GM13976 (cell line): ENCODE measurements around the gene KRTAP9-4.
A peak's percentile ranks its signal among the peaks of the same experiment; 100 is the strongest.
"Not testable (repeated sequence)": the region's sequence is repeated elsewhere in the genome, so short reads cannot be mapped to it uniquely, and the experiment has no call there.

Source experiments
- DNase-seq: peaks from one replicate; pipeline ENCODE4 v3.0.0; 2012; ENCODE audit warnings: low spot score
- in situ Hi-C: fragments of 300-500 bp; cut with MboI; formaldehyde crosslinking; loops from one replicate; pipeline ENCODE4 v1.12.0; 2022; ENCODE audit warnings: low sequenced_read_pairs, mixed read lengths, inconsistent platforms; ENCODE audit not compliant: unreplicated experiment
- TF ChIP-seq, protein P1 (sequence below): IDR thresholded peaks from 2 replicates; pipeline ENCODE4 v1.5.1; 2012; ENCODE audit warnings: borderline replicate concordance, mild to moderate bottlenecking; ENCODE audit not compliant: insufficient read depth; ENCODE audit errors: extremely low read depth, missing control alignments, control extremely low read depth

The KRTAP9-4 gene

DNA sequence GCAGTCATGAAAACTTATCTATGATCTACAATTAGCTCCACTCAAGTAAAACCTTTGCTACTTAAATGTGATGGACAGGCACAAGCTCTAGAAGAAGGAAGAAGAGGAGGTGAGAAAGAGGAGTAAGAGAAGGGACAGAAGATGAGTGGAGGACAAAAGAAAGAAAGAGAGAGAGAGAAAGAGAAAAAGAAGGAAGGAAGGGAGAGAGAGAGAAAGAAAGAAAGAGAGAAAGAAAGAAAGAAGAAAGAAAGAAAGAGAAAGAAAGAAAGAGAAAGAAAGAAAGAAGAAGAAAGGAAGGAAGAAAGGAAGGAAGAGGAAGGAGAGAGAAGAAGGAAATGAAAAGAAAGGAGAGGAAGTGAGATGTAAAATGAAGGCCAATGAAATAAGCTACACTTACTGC is 19.4 kb upstream of the KRTAP9-4 start:
- DNase-seq, result no peak
- TF ChIP-seq, protein P1, sequence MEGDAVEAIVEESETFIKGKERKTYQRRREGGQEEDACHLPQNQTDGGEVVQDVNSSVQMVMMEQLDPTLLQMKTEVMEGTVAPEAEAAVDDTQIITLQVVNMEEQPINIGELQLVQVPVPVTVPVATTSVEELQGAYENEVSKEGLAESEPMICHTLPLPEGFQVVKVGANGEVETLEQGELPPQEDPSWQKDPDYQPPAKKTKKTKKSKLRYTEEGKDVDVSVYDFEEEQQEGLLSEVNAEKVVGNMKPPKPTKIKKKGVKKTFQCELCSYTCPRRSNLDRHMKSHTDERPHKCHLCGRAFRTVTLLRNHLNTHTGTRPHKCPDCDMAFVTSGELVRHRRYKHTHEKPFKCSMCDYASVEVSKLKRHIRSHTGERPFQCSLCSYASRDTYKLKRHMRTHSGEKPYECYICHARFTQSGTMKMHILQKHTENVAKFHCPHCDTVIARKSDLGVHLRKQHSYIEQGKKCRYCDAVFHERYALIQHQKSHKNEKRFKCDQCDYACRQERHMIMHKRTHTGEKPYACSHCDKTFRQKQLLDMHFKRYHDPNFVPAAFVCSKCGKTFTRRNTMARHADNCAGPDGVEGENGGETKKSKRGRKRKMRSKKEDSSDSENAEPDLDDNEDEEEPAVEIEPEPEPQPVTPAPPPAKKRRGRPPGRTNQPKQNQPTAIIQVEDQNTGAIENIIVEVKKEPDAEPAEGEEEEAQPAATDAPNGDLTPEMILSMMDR, result no peak
- in situ Hi-C loops, result no loop called here

DNA sequence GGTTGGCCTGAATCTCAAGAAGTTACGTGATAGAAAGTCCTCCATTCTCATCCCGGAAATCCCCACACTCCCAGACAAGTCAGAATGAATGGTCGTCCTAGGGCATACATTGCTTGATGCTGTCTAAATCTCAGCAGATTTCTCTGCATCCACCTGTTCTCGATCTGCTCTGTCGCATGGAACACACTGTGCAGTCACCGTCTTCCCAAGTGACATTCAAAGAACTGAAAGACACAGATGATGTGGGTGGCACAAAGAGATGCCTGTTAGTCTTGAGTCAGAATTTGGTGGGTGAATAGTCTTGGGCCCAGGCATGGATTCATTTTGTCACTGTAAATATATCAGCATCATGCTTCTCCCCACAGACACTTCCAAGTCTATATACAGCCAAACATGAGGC is 17.8 kb upstream of the KRTAP9-4 start:
- in situ Hi-C loops, result no loop called here
- no peak for DNase-seq

DNA sequence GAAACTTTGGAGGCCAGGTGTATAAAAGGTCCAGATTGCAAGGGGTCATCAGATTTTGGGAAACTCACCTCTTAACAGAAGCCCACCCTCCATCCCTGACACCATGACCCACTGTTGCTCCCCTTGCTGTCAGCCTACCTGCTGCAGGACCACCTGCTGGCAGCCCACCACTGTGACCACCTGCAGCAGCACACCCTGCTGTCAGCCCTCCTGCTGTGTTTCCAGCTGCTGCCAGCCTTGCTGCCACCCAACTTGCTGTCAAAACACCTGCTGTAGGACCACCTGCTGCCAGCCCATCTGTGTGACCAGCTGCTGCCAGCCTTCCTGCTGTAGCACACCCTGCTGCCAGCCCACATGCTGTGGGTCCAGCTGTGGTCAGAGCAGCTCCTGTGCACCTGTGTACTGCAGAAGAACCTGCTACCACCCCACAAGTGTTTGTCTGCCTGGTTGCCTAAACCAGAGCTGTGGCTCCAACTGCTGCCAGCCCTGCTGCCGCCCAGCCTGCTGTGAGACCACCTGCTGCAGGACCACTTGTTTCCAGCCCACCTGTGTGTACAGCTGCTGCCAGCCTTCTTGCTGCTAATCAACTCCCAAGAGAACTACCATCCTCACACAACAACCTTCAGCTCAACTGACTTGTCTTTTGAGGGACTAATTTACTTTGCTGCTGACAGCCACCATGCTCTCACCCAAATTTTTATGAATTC is 16.9 kb upstream of the KRTAP9-4 start, which contains the start of gene KRTAP9-3:
Gene KRTAP9-3 (plus strand): TSS at position 51 of the 707 bp plus-strand sequence. CDS start 53 bp downstream, at position 104.
- in situ Hi-C loops, DNase-seq: not testable (repeated sequence)

More for the DNA sequence above, 17.8 kb upstream of the KRTAP9-4 start:
- TF ChIP-seq, protein P1, result no peak

DNA sequence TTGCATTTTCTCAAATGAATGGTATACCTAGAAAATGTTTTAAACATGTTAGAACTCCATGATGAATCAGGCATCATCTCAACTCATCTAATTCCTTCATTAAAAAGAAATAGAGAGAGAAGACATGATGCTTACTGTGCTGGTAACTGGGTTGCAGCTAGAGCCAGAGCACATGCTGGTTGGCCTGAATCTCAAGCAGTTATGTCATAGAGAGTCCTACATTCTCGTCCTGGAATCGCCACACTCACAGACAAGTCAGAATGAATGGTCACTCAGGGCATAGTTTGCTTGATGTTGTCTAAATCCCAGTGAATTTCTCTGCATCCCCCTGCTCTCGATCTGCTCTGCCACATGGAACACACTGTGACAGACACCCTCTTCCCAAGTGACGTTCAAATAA is 12.4 kb upstream of the KRTAP9-4 start:
- DNase-seq, in situ Hi-C loops: not testable (repeated sequence)

DNA sequence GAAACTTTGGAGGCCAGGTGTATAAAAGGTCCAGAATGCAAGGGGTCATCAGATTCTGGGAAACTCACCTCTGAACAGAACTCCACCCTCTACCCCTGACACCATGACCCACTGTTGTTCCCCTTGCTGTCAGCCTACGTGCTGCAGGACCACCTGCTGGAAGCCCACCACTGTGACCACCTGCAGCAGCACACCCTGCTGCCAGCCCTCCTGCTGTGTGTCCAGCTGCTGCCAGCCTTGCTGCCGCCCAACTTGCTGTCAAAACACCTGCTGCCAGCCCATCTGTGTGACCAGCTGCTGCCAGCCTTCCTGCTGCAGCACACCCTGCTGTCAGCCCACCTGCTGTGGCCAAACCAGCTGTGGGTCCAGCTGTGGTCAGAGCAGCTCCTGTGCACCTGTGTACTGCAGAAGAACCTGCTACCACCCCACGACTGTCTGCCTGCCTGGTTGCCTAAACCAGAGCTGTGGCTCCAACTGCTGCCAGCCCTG is 11.5 kb upstream of the KRTAP9-4 start, which contains the start of gene KRTAP9-8:
Gene KRTAP9-8 (plus strand): TSS at position 51 of the 489 bp plus-strand sequence. CDS start 53 bp downstream, at position 104.
- in situ Hi-C loops, DNase-seq: not testable (repeated sequence)

DNA sequence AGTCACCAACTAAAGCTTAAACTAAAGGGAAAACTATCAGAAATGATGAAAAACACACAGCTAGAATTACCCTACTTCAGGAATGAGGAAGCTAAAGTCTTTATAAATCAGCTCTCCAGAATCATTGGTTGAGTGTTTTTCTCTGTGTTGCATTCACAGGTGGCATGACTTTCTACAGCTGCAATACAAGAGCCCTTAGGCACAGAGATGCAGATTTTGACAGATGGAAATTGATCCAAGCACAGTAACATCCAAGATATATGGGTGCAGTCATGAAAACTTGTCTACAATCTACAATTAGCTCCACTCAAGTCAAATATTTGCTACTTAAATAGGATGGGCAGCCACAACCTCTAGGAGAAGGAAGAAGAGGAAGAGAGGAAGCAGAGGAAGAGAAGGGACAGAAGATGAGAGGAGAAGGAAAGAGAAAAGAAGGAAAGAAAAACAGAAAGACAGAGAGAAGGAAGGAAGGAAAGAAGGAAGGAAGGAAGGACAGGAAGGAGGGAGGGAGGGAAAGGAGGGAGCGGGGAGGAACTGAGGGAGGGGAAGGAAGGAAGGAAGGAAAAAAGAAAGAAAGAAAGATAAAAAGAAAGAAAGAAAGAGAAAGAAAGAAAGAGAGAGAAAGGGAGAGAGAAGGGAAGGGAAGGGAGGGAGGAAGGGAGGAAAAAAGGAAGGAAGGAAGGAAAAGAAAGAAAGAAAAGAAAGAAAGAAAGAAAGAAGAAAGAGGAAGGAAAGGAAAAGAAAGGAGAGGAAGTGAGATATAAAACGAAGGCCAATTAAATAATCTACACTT is 2.3 kb upstream of the KRTAP9-4 start:
- DNase-seq, in situ Hi-C loops: not testable (repeated sequence)

DNA sequence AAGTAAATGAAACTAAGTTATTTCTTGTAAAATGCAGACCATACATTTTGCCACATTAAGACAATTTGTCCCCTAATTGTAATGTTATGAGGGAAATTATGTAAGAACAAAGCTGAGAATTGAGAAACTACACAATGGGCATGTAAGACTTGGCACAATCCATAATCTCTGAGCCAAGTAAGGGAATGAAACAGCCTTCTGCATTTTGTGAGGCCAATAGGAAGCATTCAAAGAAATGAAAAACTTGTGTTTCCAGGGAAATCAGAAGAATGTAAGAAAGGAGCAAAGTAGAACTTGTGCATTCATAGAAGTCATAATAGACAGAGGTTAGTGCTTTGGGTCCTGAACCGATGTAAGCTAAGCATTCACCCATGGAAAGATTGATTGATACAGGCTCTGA is 1.8 kb downstream of the KRTAP9-4 start:
- TF ChIP-seq, protein P1, result no peak
- in situ Hi-C loops, result no loop called here
- peak; percentile 0 for DNase-seq

DNA sequence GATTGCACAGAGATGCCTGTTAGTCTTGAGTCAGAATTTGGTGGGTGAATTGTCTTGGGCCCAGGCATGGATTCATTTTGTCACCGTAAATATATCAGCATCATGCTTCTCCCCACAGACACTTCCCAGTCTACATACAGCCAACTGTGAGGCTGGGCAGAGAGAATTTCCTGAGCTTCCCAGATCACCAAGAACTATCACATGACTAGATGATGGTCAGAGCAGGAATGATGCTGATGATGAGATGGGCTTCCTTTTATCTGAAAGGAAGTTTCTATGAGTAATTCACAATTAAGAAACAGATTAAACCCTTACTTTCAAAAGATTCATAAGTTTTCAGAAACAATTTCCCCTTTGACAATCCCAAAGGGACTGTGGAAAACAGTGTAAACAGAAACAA is 5.4 kb downstream of the KRTAP9-4 start:
- in situ Hi-C loops, result no loop called here
- TF ChIP-seq, protein P1, result no peak
- no peak for DNase-seq

DNA sequence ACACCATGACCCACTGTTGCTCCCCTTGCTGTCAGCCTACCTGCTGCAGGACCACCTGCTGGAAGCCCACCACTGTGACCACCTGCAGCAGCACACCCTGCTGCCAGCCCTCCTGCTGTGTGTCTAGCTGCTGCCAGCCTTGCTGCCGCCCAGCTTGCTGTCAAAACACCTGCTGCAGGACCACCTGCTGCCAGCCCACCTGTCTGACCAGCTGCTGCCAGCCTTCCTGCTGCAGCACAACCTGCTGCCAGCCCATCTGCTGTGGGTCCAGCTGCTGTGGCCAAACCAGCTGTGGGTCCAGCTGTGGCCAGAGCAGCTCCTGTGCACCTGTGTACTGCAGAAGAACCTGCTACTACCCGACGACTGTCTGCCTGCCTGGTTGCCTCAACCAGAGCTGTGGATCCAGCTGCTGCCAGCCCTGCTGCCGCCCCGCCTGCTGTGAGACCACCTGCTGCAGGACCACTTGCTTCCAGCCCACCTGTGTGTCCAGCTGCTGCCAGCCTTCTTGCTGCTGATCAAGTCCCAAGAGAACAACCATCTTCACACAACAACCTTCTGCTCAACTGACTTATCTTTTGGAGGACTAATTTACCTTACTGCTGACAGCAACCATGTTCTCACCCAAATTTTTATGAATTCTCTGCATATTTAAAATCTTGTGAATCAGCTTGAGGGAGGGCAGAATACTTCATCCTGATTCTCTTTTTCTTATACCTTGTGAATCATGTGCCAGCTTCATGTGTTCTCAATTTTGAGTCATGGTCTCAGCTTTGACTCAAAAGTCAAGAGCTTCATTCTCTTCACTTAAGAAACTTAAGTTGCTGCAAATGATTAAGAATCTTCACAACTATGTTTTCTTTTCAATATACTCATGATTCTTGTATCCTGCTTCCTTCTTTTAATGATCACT is 6.1 kb downstream of the KRTAP9-4 start, which contains the start of gene KRTAP9-9:
Gene KRTAP9-9 (plus strand): TSS at position 4 of the 910 bp plus-strand sequence.
- in situ Hi-C loops, result not testable (repeated sequence)
- peak; percentile 1 for DNase-seq
